Measurements from ENCODE around the gene LACTBL1.
"Not testable (repeated sequence)": the region's sequence is repeated elsewhere in the genome, so short reads cannot be mapped to it uniquely, and the experiment has no call there.

Gene LACTBL1

GRCh38 chr1:23007106-23007505, 34.4 kb upstream of the LACTBL1 start:
- no peak overlapping the region for H3K9ac ChIP-seq (ENCODE audit: low read length)
- no peaks in the 10 kb centered on the region for H3K36me3 ChIP-seq (ENCODE audit: control insufficient read depth, insufficient read depth, low read length)
- no peak overlapping the region for H3K27ac ChIP-seq (ENCODE audit: low read depth, low read length)
- H3K4me1 ChIP-seq (ENCODE audit: control insufficient read depth, insufficient read depth, low read length): no peaks in the 10 kb centered on the region
- no peak overlapping the region for H3K4me3 ChIP-seq (ENCODE audit: low read depth, low read length)
- H3K27me3 ChIP-seq (ENCODE audit: control insufficient read depth, insufficient read depth, low read length): no peaks in the 10 kb centered on the region
- H3K9me3 ChIP-seq (ENCODE audit: control insufficient read depth, insufficient read depth, low read depth, low read length): 0 out of 2 replicates have a peak, but pooled peaks cover 6% of the 10 kb centered on the region

- not testable (repeated sequence) for H3K4me3 ChIP-seq (ENCODE audit: low read depth, low read length)
Observed at GRCh38 chr1:23004769-23005168, 32.1 kb upstream of the LACTBL1 start.

GRCh38 chr1:23004112-23004511, 31.4 kb upstream of the LACTBL1 start:
- no peaks in the 10 kb centered on the region for H3K4me1 ChIP-seq (ENCODE audit: control insufficient read depth, insufficient read depth, low read length)
- no peaks in the 10 kb centered on the region for H3K27me3 ChIP-seq (ENCODE audit: control insufficient read depth, insufficient read depth, low read length)
- H3K27ac ChIP-seq (ENCODE audit: low read depth, low read length): no peak overlapping the region
- H3K36me3 ChIP-seq (ENCODE audit: control insufficient read depth, insufficient read depth, low read length): no peaks in the 10 kb centered on the region
- no peak overlapping the region for H3K9ac ChIP-seq (ENCODE audit: low read length)
- H3K9me3 ChIP-seq (ENCODE audit: control insufficient read depth, insufficient read depth, low read depth, low read length): peaks cover 13% of the 10 kb centered on the region; the same call in 1 of the 2 replicates
- no peak overlapping the region for H3K4me3 ChIP-seq (ENCODE audit: low read depth, low read length)

More at GRCh38 chr1:23004769-23005168, 32.1 kb upstream of the LACTBL1 start:
- not testable (repeated sequence) for H3K4me1 ChIP-seq (ENCODE audit: control insufficient read depth, insufficient read depth, low read length); H3K27ac ChIP-seq (ENCODE audit: low read depth, low read length); H3K36me3 ChIP-seq (ENCODE audit: control insufficient read depth, insufficient read depth, low read length); H3K9ac ChIP-seq (ENCODE audit: low read length); H3K27me3 ChIP-seq (ENCODE audit: control insufficient read depth, insufficient read depth, low read length)
- H3K9me3 ChIP-seq (ENCODE audit: control insufficient read depth, insufficient read depth, low read depth, low read length): peaks cover 13% of the 10 kb centered on the region; the same call in 1 of the 2 replicates

- not testable (repeated sequence) for H3K27ac ChIP-seq (ENCODE audit: low read depth, low read length); H3K4me3 ChIP-seq (ENCODE audit: low read depth, low read length); H3K9ac ChIP-seq (ENCODE audit: low read length); H3K4me1 ChIP-seq (ENCODE audit: control insufficient read depth, insufficient read depth, low read length); H3K36me3 ChIP-seq (ENCODE audit: control insufficient read depth, insufficient read depth, low read length); H3K27me3 ChIP-seq (ENCODE audit: control insufficient read depth, insufficient read depth, low read length)
- H3K9me3 ChIP-seq (ENCODE audit: control insufficient read depth, insufficient read depth, low read depth, low read length): peaks cover 13% of the 10 kb centered on the region; the same call in 1 of the 2 replicates
Observed at GRCh38 chr1:23002218-23002617, 29.6 kb upstream of the LACTBL1 start.

GRCh38 chr1:23000133-23000532, 27.5 kb upstream of the LACTBL1 start:
- not testable (repeated sequence) for H3K27ac ChIP-seq (ENCODE audit: low read depth, low read length); H3K27me3 ChIP-seq (ENCODE audit: control insufficient read depth, insufficient read depth, low read length); H3K36me3 ChIP-seq (ENCODE audit: control insufficient read depth, insufficient read depth, low read length); H3K4me1 ChIP-seq (ENCODE audit: control insufficient read depth, insufficient read depth, low read length); H3K9ac ChIP-seq (ENCODE audit: low read length); H3K4me3 ChIP-seq (ENCODE audit: low read depth, low read length)
- peaks cover 26% of the 10 kb centered on the region for H3K9me3 ChIP-seq (ENCODE audit: control insufficient read depth, insufficient read depth, low read depth, low read length)

GRCh38 chr1:22997528-22997927, 24.9 kb upstream of the LACTBL1 start:
- not testable (repeated sequence) for H3K4me3 ChIP-seq (ENCODE audit: low read depth, low read length); H3K9ac ChIP-seq (ENCODE audit: low read length); H3K27ac ChIP-seq (ENCODE audit: low read depth, low read length); H3K27me3 ChIP-seq (ENCODE audit: control insufficient read depth, insufficient read depth, low read length); H3K36me3 ChIP-seq (ENCODE audit: control insufficient read depth, insufficient read depth, low read length); H3K4me1 ChIP-seq (ENCODE audit: control insufficient read depth, insufficient read depth, low read length)
- H3K9me3 ChIP-seq (ENCODE audit: control insufficient read depth, insufficient read depth, low read depth, low read length): peaks cover 37% of the 10 kb centered on the region

- no peak overlapping the region for H3K27ac ChIP-seq (ENCODE audit: low read depth, low read length)
- no peak overlapping the region for H3K4me3 ChIP-seq (ENCODE audit: low read depth, low read length)
- no peaks in the 10 kb centered on the region for H3K4me1 ChIP-seq (ENCODE audit: control insufficient read depth, insufficient read depth, low read length)
- H3K9me3 ChIP-seq (ENCODE audit: control insufficient read depth, insufficient read depth, low read depth, low read length): peaks cover 41% of the 10 kb centered on the region
- no peak overlapping the region for H3K9ac ChIP-seq (ENCODE audit: low read length)
- no peaks in the 10 kb centered on the region for H3K27me3 ChIP-seq (ENCODE audit: control insufficient read depth, insufficient read depth, low read length)
- no peaks in the 10 kb centered on the region for H3K36me3 ChIP-seq (ENCODE audit: control insufficient read depth, insufficient read depth, low read length)
Observed at GRCh38 chr1:22995774-22996173, 23.1 kb upstream of the LACTBL1 start.

GRCh38 chr1:22993220-22993795, 20.6 kb upstream of the LACTBL1 start:
- H3K9ac ChIP-seq (ENCODE audit: low read length); H3K27ac ChIP-seq (ENCODE audit: low read depth, low read length); H3K4me3 ChIP-seq (ENCODE audit: low read depth, low read length); H3K36me3 ChIP-seq (ENCODE audit: control insufficient read depth, insufficient read depth, low read length); H3K4me1 ChIP-seq (ENCODE audit: control insufficient read depth, insufficient read depth, low read length); H3K27me3 ChIP-seq (ENCODE audit: control insufficient read depth, insufficient read depth, low read length): not testable (repeated sequence)
- H3K9me3 ChIP-seq (ENCODE audit: control insufficient read depth, insufficient read depth, low read depth, low read length): peaks cover 36% of the 10 kb centered on the region

GRCh38 chr1:22992384-22992783, 19.7 kb upstream of the LACTBL1 start:
- H3K4me3 ChIP-seq (ENCODE audit: low read depth, low read length); H3K4me1 ChIP-seq (ENCODE audit: control insufficient read depth, insufficient read depth, low read length); H3K9ac ChIP-seq (ENCODE audit: low read length); H3K36me3 ChIP-seq (ENCODE audit: control insufficient read depth, insufficient read depth, low read length); H3K27me3 ChIP-seq (ENCODE audit: control insufficient read depth, insufficient read depth, low read length); H3K27ac ChIP-seq (ENCODE audit: low read depth, low read length): not testable (repeated sequence)
- H3K9me3 ChIP-seq (ENCODE audit: control insufficient read depth, insufficient read depth, low read depth, low read length): peaks cover 36% of the 10 kb centered on the region

GRCh38 chr1:22983944-22984343, 11.3 kb upstream of the LACTBL1 start:
- Histone ChIP-seq H3K9me3 (ENCODE audit: control insufficient read depth, insufficient read depth, low read depth, low read length) (no peaks in the 10 kb centered on the region; the same call in 1 of the 2 replicates), H3K27ac (ENCODE audit: low read depth, low read length) (no peak overlapping the region), H3K27me3 (ENCODE audit: control insufficient read depth, insufficient read depth, low read length) (no peaks in the 10 kb centered on the region), H3K4me1 (ENCODE audit: control insufficient read depth, insufficient read depth, low read length) (no peaks in the 10 kb centered on the region), H3K4me3 (ENCODE audit: low read depth, low read length) (no peak overlapping the region), H3K36me3 (ENCODE audit: control insufficient read depth, insufficient read depth, low read length) (no peaks in the 10 kb centered on the region), H3K9ac (ENCODE audit: low read length) (no peak overlapping the region)

GRCh38 chr1:22980471-22980790, 7.8 kb upstream of the LACTBL1 start:
- not testable (repeated sequence) for H3K4me3 ChIP-seq (ENCODE audit: low read depth, low read length); H3K9me3 ChIP-seq (ENCODE audit: control insufficient read depth, insufficient read depth, low read depth, low read length); H3K9ac ChIP-seq (ENCODE audit: low read length); H3K36me3 ChIP-seq (ENCODE audit: control insufficient read depth, insufficient read depth, low read length); H3K27ac ChIP-seq (ENCODE audit: low read depth, low read length); H3K4me1 ChIP-seq (ENCODE audit: control insufficient read depth, insufficient read depth, low read length); H3K27me3 ChIP-seq (ENCODE audit: control insufficient read depth, insufficient read depth, low read length)

GRCh38 chr1:22978299-22978698, 5.6 kb upstream of the LACTBL1 start:
- H3K9me3 ChIP-seq (ENCODE audit: control insufficient read depth, insufficient read depth, low read depth, low read length): no peaks in the 10 kb centered on the region
- H3K4me3 ChIP-seq (ENCODE audit: low read depth, low read length): no peak overlapping the region
- no peaks in the 10 kb centered on the region for H3K36me3 ChIP-seq (ENCODE audit: control insufficient read depth, insufficient read depth, low read length)
- H3K4me1 ChIP-seq (ENCODE audit: control insufficient read depth, insufficient read depth, low read length): peaks cover 6% of the 10 kb centered on the region
- H3K27me3 ChIP-seq (ENCODE audit: control insufficient read depth, insufficient read depth, low read length): no peaks in the 10 kb centered on the region
- no peak overlapping the region for H3K9ac ChIP-seq (ENCODE audit: low read length)
- H3K27ac ChIP-seq (ENCODE audit: low read depth, low read length): no peak overlapping the region
